Endodermal cell (in vitro differentiated cells): Measurements from ENCODE around the gene LDB1. TPM values are rescaled to one million over a fixed set of nuclear protein-coding genes. Genes with fewer than 3 reads are reported as not detected.

Source experiments
- DNase-seq: peaks from one replicate; pipeline ENCODE4 v3.0.0-alpha.2; 2017
- H3K27ac ChIP-seq: 2 replicates; pipeline ENCODE4 v1.5.1; 2013; ENCODE audit warnings: mild to moderate bottlenecking, low read depth, low read length, moderate library complexity
- H3K27me3 ChIP-seq: 2 replicates; pipeline ENCODE4 v1.6.1; 2013; ENCODE audit warnings: mild to moderate bottlenecking, low read length, moderate library complexity; ENCODE audit not compliant: insufficient read depth, control insufficient read depth, poor library complexity, severe bottlenecking
- H3K36me3 ChIP-seq: 2 replicates; pipeline ENCODE4 v1.7.0; 2013; ENCODE audit warnings: mild to moderate bottlenecking, low read length, moderate library complexity; ENCODE audit not compliant: control insufficient read depth, insufficient read depth
- H3K4me1 ChIP-seq: one replicate; pipeline ENCODE4 v1.7.0; 2013; ENCODE audit warnings: low read length; ENCODE audit not compliant: control insufficient read depth, insufficient read depth
- H3K4me3 ChIP-seq: 2 replicates; pipeline ENCODE4 v1.5.1; 2013; ENCODE audit warnings: mild to moderate bottlenecking, low read length, moderate library complexity
- H3K9ac ChIP-seq: 2 replicates; pipeline ENCODE4 v1.6.1; 2013; ENCODE audit warnings: mild to moderate bottlenecking, low read length, moderate library complexity; ENCODE audit not compliant: poor library complexity, severe bottlenecking; ENCODE audit errors: extremely low read depth
- H3K9me3 ChIP-seq: 2 replicates; pipeline ENCODE4 v1.6.1; 2013; ENCODE audit warnings: mild to moderate bottlenecking, low read length, moderate library complexity; ENCODE audit not compliant: control insufficient read depth
- H3K27ac Mint-ChIP-seq: 2 replicates; pipeline ENCODE4 v1.8.0; 2020; ENCODE audit warnings: mixed read lengths
- H3K27me3 Mint-ChIP-seq: 2 replicates; pipeline ENCODE4 v1.8.0; 2021; ENCODE audit warnings: mild to moderate bottlenecking, mixed read lengths; ENCODE audit not compliant: insufficient read depth
- H3K36me3 Mint-ChIP-seq: 2 replicates; pipeline ENCODE4 v1.8.0; 2020; ENCODE audit warnings: low read depth, mixed read lengths
- H3K4me1 Mint-ChIP-seq: 2 replicates; pipeline ENCODE4 v1.8.0; 2020; ENCODE audit warnings: mixed read lengths
- H3K4me3 Mint-ChIP-seq: 2 replicates; pipeline ENCODE4 v1.8.0; 2020; ENCODE audit warnings: mild to moderate bottlenecking, moderate library complexity, mixed read lengths
- H3K9me3 Mint-ChIP-seq: 2 replicates; pipeline ENCODE4 v1.8.0; 2020; ENCODE audit warnings: mild to moderate bottlenecking, mixed read lengths
- WGBS, 2 experiments: methylation state at CpG; one replicate each; pipeline versions ENCODE4 v1.1.5 to v1.1.7; 2013; ENCODE audit warnings: missing lambda C conversion rate in 2 of 2, mixed read lengths in 1 of 2; ENCODE audit not compliant: insufficient coverage in 1 of 2, insufficient read length in 1 of 2; 5-methylcytosine and 5-hydroxymethylcytosine counted together
- total RNA-seq, 2 donors: library from RNA; stranded (reverse); fragmentation: NEBNext Ultra II Directional in 1 of 2; extraction: Animal tissue kit (Norgen Biotek cat#: 25700) in 1 of 2; gene quantifications; 2 replicates in 1 of 2; 3 replicates in 1 of 2; pipeline ENCODE4 v1.2.1, GENCODE V29; 2021
- TF ChIP-seq, protein P1 (sequence below): fragments of 200-600 bp; sonication (generic); conservative IDR thresholded peaks from 2 replicates; pipeline ENCODE4 v1.5.0; 2021; ENCODE audit warnings: antibody characterized with exemption, mild to moderate bottlenecking

Gene LDB1
- total RNA-seq, 2 donors from 2014 or later, result 72.0 to 82.6 TPM

DNA sequence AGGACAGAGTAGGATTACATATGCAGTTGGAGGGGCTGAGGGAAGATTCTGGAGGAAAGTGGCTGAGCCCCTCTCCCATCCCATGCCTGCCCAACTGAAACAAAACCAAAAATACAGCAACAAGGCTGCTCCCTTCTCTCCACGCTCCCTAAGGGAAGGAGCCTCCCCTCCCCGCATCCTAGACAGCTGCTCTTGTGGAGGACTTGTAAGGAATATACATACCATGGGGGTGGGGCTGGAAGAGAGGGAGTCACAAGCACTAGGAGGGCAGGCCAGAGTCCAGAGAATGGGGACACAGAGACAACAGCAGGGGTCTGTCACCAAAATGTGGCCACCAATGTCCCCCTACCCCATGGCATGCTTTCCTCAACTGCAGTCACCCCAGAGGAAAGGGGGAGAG is 13.2 kb downstream of the LDB1 start:
- no peak overlapping the region for H3K9ac ChIP-seq

DNA sequence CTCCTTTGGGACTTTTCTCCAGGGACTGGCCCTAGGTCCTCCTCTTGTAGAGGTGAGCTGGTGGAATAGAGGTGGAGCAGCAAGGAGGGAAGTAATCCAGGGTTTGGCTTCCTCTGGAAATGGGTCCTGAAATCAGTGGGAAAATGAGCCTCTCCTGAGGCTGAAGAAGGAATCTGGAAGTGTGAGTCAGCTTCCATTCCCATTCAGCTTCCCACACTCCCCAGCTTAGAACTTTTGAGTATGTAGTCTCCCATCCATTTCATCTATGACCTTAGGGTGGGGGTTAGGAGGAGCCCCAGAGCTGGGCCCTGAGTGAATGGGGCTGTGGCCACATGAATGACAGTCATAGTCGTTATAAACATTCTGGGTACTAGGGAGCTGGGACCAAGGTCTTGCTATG is 17.7 kb downstream of the LDB1 start:
- Mint-ChIP-seq H3K27me3 (no peaks in the 10 kb centered on the region), H3K27ac (no peak overlapping the region), H3K36me3 (peaks cover 34% of the 10 kb centered on the region), H3K4me3 (no peak overlapping the region), H3K4me1 (no peaks in the 10 kb centered on the region), H3K9me3 (no peaks in the 10 kb centered on the region)
- H3K9ac ChIP-seq, result no peak overlapping the region
- no peak overlapping the region for H3K27ac ChIP-seq
- TF ChIP-seq, protein P1, sequence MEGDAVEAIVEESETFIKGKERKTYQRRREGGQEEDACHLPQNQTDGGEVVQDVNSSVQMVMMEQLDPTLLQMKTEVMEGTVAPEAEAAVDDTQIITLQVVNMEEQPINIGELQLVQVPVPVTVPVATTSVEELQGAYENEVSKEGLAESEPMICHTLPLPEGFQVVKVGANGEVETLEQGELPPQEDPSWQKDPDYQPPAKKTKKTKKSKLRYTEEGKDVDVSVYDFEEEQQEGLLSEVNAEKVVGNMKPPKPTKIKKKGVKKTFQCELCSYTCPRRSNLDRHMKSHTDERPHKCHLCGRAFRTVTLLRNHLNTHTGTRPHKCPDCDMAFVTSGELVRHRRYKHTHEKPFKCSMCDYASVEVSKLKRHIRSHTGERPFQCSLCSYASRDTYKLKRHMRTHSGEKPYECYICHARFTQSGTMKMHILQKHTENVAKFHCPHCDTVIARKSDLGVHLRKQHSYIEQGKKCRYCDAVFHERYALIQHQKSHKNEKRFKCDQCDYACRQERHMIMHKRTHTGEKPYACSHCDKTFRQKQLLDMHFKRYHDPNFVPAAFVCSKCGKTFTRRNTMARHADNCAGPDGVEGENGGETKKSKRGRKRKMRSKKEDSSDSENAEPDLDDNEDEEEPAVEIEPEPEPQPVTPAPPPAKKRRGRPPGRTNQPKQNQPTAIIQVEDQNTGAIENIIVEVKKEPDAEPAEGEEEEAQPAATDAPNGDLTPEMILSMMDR, result no peak
- no peaks in the 10 kb centered on the region for H3K27me3 ChIP-seq
- no peak overlapping the region for H3K4me3 ChIP-seq
- no peaks in the 10 kb centered on the region for H3K4me1 ChIP-seq
- H3K36me3 ChIP-seq, result peaks cover 37% of the 10 kb centered on the region
- no peak for DNase-seq
- no peaks in the 10 kb centered on the region for H3K9me3 ChIP-seq
- 96 to 100% methylated on average over 1 of the region's 1 CpG for WGBS, 2 experiments

More for the DNA sequence above, 13.2 kb downstream of the LDB1 start:
- DNase-seq, result no peak
- H3K9me3 Mint-ChIP-seq, result no peaks in the 10 kb centered on the region
- no peak overlapping the region for H3K27ac ChIP-seq
- H3K4me1 Mint-ChIP-seq, result peaks cover under 1% of the 10 kb centered on the region
- peaks cover 71% of the 10 kb centered on the region for H3K36me3 ChIP-seq
- 100% methylated on average over 2 of the region's 2 CpGs; no CpG with 5 or more reads in 1 of the 2 experiments for WGBS, 2 experiments
- peaks cover 55% of the 10 kb centered on the region for H3K36me3 Mint-ChIP-seq
- no peak overlapping the region for H3K27ac Mint-ChIP-seq
- no peak overlapping the region for H3K4me3 Mint-ChIP-seq
- no peaks in the 10 kb centered on the region for H3K4me1 ChIP-seq
- no peaks in the 10 kb centered on the region for H3K9me3 ChIP-seq
- TF ChIP-seq, protein P1, result no peak
- no peaks in the 10 kb centered on the region for H3K27me3 Mint-ChIP-seq
- H3K27me3 ChIP-seq, result no peaks in the 10 kb centered on the region
- no peak overlapping the region for H3K4me3 ChIP-seq

DNA sequence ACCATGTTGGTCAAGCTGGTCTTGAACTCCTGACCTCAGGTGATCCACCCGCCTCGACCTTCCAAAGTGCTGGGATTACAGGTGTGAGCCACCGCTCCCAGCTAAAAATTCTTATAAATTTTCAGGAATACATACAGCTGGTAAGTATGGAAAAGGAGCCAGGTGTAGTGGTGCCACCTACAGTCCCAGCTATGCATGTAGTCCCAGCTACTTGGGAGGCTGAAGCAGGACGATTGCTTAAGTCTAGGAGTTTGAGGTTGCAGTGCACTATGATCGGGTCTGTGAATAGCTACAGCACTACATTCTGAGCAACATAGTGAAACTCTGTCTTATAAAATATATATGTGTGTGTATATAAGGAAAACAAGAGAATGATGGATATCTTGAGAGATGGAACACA is 19.0 kb downstream of the LDB1 start:
- no peak overlapping the region for H3K27ac ChIP-seq
- H3K4me1 ChIP-seq, result no peaks in the 10 kb centered on the region
- H3K9me3 Mint-ChIP-seq, result no peaks in the 10 kb centered on the region
- no peak overlapping the region for H3K4me3 ChIP-seq
- no peak overlapping the region for H3K4me3 Mint-ChIP-seq
- 81 to 100% methylated on average over 4 to 5 of the region's 5 CpGs for WGBS, 2 experiments
- no peak for DNase-seq
- H3K36me3 Mint-ChIP-seq, result peaks cover 37% of the 10 kb centered on the region
- H3K27me3 ChIP-seq, result no peaks in the 10 kb centered on the region
- H3K36me3 ChIP-seq, result peaks cover 34% of the 10 kb centered on the region
- no peak overlapping the region for H3K27ac Mint-ChIP-seq
- no peaks in the 10 kb centered on the region for H3K4me1 Mint-ChIP-seq
- H3K9ac ChIP-seq, result no peak overlapping the region
- no peaks in the 10 kb centered on the region for H3K9me3 ChIP-seq
- no peaks in the 10 kb centered on the region for H3K27me3 Mint-ChIP-seq
- TF ChIP-seq, protein P1, result peak; percentile 55
